Measurements from ENCODE around the gene AGPAT3.
A peak's percentile ranks its signal among the peaks of the same experiment; 100 is the strongest.

DNA sequence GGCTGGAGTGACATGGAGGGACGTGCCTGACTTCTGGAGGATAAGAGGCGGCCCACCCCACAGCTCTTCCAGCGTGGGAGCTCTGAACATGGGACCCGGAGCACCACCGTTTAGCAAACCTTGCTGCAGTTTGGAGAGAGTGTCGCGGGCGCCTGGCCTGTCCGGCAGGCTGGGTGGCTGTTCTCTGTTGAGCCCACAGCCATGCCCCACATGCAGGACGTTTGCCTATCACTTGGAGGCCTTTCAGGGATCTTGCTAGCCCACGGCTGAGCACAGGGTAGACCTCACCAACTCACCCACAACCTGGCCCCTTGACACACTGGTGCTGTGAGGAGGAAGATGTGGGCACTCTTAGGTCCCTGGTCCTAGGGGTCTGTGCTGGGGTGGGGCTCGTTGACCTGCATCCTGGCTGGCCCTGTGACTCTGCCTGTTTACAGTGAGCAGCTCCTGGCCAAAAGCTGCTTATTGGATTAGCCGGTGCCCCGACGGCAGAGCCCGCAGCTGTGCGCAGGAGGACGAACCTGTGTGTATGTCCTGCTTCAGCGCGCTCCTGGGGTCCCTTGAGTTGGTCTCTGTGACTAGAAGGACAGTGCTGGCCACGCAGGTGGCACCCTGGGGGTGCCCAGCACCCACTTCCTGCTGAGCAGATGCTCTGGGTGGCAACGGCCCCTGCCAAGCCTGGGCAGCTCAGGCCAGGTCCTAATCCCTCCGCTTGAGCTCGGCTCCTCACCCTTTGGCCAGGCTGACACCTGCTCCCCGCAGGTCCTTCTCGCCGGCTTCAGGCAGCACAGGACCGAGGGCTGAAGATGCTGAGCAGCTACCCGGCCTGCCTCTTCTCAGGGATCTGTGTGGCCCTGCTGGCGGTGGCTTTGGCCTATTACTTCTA, 74.7 kb downstream of the AGPAT3 start:
- TF ChIP-seq, protein P1, sequence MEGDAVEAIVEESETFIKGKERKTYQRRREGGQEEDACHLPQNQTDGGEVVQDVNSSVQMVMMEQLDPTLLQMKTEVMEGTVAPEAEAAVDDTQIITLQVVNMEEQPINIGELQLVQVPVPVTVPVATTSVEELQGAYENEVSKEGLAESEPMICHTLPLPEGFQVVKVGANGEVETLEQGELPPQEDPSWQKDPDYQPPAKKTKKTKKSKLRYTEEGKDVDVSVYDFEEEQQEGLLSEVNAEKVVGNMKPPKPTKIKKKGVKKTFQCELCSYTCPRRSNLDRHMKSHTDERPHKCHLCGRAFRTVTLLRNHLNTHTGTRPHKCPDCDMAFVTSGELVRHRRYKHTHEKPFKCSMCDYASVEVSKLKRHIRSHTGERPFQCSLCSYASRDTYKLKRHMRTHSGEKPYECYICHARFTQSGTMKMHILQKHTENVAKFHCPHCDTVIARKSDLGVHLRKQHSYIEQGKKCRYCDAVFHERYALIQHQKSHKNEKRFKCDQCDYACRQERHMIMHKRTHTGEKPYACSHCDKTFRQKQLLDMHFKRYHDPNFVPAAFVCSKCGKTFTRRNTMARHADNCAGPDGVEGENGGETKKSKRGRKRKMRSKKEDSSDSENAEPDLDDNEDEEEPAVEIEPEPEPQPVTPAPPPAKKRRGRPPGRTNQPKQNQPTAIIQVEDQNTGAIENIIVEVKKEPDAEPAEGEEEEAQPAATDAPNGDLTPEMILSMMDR (IDR thresholded peaks at IDR 0.05) = peak in 1 of 4 experiments; percentile 11
- TF ChIP-seq EP300 (IDR thresholded peaks at IDR 0.05) = no peak
- TF ChIP-seq POLR2AphosphoS5 (IDR thresholded peaks at IDR 0.05) = no peak
